Measurements from ENCODE around the gene GRM4. TPM values are rescaled to one million over a fixed set of nuclear protein-coding genes. Genes with fewer than 3 reads are reported as not detected.

GRM4 gene
- total RNA-seq, 2 donors from 2014 or later = not detected

GRCh38 chr6:34049395-34050342, 96.2 kb downstream of the GRM4 start:
- TF ChIP-seq, protein P1, sequence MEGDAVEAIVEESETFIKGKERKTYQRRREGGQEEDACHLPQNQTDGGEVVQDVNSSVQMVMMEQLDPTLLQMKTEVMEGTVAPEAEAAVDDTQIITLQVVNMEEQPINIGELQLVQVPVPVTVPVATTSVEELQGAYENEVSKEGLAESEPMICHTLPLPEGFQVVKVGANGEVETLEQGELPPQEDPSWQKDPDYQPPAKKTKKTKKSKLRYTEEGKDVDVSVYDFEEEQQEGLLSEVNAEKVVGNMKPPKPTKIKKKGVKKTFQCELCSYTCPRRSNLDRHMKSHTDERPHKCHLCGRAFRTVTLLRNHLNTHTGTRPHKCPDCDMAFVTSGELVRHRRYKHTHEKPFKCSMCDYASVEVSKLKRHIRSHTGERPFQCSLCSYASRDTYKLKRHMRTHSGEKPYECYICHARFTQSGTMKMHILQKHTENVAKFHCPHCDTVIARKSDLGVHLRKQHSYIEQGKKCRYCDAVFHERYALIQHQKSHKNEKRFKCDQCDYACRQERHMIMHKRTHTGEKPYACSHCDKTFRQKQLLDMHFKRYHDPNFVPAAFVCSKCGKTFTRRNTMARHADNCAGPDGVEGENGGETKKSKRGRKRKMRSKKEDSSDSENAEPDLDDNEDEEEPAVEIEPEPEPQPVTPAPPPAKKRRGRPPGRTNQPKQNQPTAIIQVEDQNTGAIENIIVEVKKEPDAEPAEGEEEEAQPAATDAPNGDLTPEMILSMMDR (IDR thresholded peaks at IDR 0.05) = no peak
- Histone ChIP-seq H3K27me3 (replicated peaks; ENCODE audit: insufficient read depth) (no peaks in the 10 kb centered on the region), H3K27ac (no peak overlapping the region), H3K4me3 (no peak overlapping the region), H3K4me1 (ENCODE audit: control insufficient read depth in 1 of 2, low read depth in 2 of 2) (no peaks in the 10 kb centered on the region), H3K9me3 (no peaks in the 10 kb centered on the region), H3K36me3 (no peaks in the 10 kb centered on the region)
- ATAC-seq (ENCODE audit: insufficient number of reproducible peaks, low FRiP score, low read depth) (no peak), DNase-seq (ENCODE audit: low spot score) (no peak)

GRCh38 chr6:34047913-34048867, 97.7 kb downstream of the GRM4 start:
- H3K36me3 ChIP-seq = no peaks in the 10 kb centered on the region
- DNase-seq (ENCODE audit: low spot score) (no peak), ATAC-seq (ENCODE audit: insufficient number of reproducible peaks, low FRiP score, low read depth) (no peak)
- H3K27ac ChIP-seq = no peak overlapping the region
- H3K9me3 ChIP-seq = no peaks in the 10 kb centered on the region
- no peak overlapping the region for H3K4me3 ChIP-seq
- H3K27me3 ChIP-seq (replicated peaks; ENCODE audit: insufficient read depth) = no peaks in the 10 kb centered on the region
- no peaks in the 10 kb centered on the region for H3K4me1 ChIP-seq (ENCODE audit: control insufficient read depth in 1 of 2, low read depth in 2 of 2)
- TF ChIP-seq, protein P1 (IDR thresholded peaks at IDR 0.05) = no peak

- Histone ChIP-seq H3K27ac (no peak overlapping the region), H3K9me3 (no peaks in the 10 kb centered on the region), H3K4me3 (no peak overlapping the region), H3K4me1 (ENCODE audit: control insufficient read depth in 1 of 2, low read depth in 2 of 2) (no peaks in the 10 kb centered on the region), H3K27me3 (replicated peaks; ENCODE audit: insufficient read depth) (no peaks in the 10 kb centered on the region), H3K36me3 (no peaks in the 10 kb centered on the region)
- ATAC-seq (ENCODE audit: insufficient number of reproducible peaks, low FRiP score, low read depth) = no peak
- TF ChIP-seq, protein P1 (IDR thresholded peaks at IDR 0.05) = no peak
- no peak for DNase-seq (ENCODE audit: low spot score)
These were observed 99.3 kb downstream of the GRM4 start for GRCh38 chr6:34046617-34047016.

- Histone ChIP-seq H3K4me3 (no peak overlapping the region), H3K4me1 (ENCODE audit: control insufficient read depth in 1 of 2, low read depth in 2 of 2) (no peaks in the 10 kb centered on the region), H3K9me3 (no peaks in the 10 kb centered on the region), H3K27ac (no peak overlapping the region), H3K36me3 (no peaks in the 10 kb centered on the region), H3K27me3 (replicated peaks; ENCODE audit: insufficient read depth) (no peaks in the 10 kb centered on the region)
- ATAC-seq (ENCODE audit: insufficient number of reproducible peaks, low FRiP score, low read depth) (no peak), DNase-seq (ENCODE audit: low spot score) (no peak)
- TF ChIP-seq, protein P1 (IDR thresholded peaks at IDR 0.05) = no peak
These were observed 100.1 kb downstream of the GRM4 start for GRCh38 chr6:34045771-34046170.

Data from thoracic aorta (tissue), 2 donors.